Coronary artery (tissue), 2 donors: Measurements from ENCODE around the gene CRYAB.

Experiments
- DNase-seq: peaks from one replicate; pipeline ENCODE4 v3.0.0-alpha.2; 2017; ENCODE audit warnings: low spot score
- H3K27ac ChIP-seq, 2 donors: fragments of 200-600 bp; sonication (generic); one replicate each; pipeline ENCODE4 v1.5.1; 2016 to 2019
- H3K4me3 ChIP-seq: fragments of 200-600 bp; sonication (generic); 2 replicates; pipeline ENCODE4 v1.5.1; 2016; ENCODE audit warnings: mild to moderate bottlenecking, moderate library complexity
- CTCF ChIP-seq: fragments of 200-600 bp; sonication (generic); IDR thresholded peaks from one replicate; pipeline ENCODE4 v1.5.1; 2019; ENCODE audit warnings: antibody characterized with exemption

The CRYAB gene

GRCh38 chr11:111917312-111917711 lies 5.7 kb upstream of the CRYAB start:
- TF ChIP-seq CTCF, result no peak
- DNase-seq, result no peak

GRCh38 chr11:111916768-111917167 lies 5.2 kb upstream of the CRYAB start:
- TF ChIP-seq CTCF, result no peak
- no peak overlapping the region for H3K27ac ChIP-seq
- DNase-seq, result no peak

More at GRCh38 chr11:111917312-111917711, 5.7 kb upstream of the CRYAB start:
- H3K27ac ChIP-seq, result no peak overlapping the region
- H3K4me3 ChIP-seq, result no peak overlapping the region

GRCh38 chr11:111913997-111914396 lies 2.4 kb upstream of the CRYAB start:
- Histone ChIP-seq H3K4me3 (peak overlapping the region; percentile 79), H3K27ac (peak overlapping the region; percentile 95 to 97)
- no peak for DNase-seq
- TF ChIP-seq CTCF, result no peak

More at GRCh38 chr11:111916768-111917167, 5.2 kb upstream of the CRYAB start:
- H3K4me3 ChIP-seq, result no peak overlapping the region

GRCh38 chr11:111913031-111913861 lies 1.7 kb upstream of the CRYAB start:
- no peak for TF ChIP-seq CTCF
- Histone ChIP-seq H3K4me3 (peak overlapping the region; percentile 79), H3K27ac (peak overlapping the region; percentile 95 to 97)
- DNase-seq, result peak; percentile 82

- Histone ChIP-seq H3K27ac (peak within 1 kb of the TSS; percentile 95 to 97), H3K4me3 (peak within 1 kb of the TSS; percentile 79)
- DNase-seq, result no peak
- TF ChIP-seq CTCF, result no peak
Observed at GRCh38 chr11:111912535-111912934, 965 bp upstream of the CRYAB start, which contains the start of gene HSPB2. Gene HSPB2 (plus strand): TSS chr11:111912734. CDS start chr11:111912830, 96 bp downstream.

GRCh38 chr11:111910676-111911562 lies 651 bp downstream of the CRYAB start:
- peak overlapping the region; percentile 95 to 97 for H3K27ac ChIP-seq
- H3K4me3 ChIP-seq, result peak overlapping the region; percentile 79
- no peak for TF ChIP-seq CTCF
- DNase-seq, result no peak
